ENCODE results near the gene CA7.
"Not testable (repeated sequence)": the region's sequence is repeated elsewhere in the genome, so short reads cannot be mapped to it uniquely, and the experiment has no call there.

Gene CA7

GRCh38 chr16:66846831-66847230 lies 2.6 kb downstream of the CA7 start:
- peak; percentile 16 for DNase-seq

- DNase-seq = no peak
Measured at GRCh38 chr16:66847533-66848067, 3.4 kb downstream of the CA7 start.

- no peak for DNase-seq
Measured at GRCh38 chr16:66848172-66848571, 4.0 kb downstream of the CA7 start.

GRCh38 chr16:66849021-66849420 lies 4.8 kb downstream of the CA7 start:
- DNase-seq = peak; percentile 17

GRCh38 chr16:66849549-66849948 lies 5.3 kb downstream of the CA7 start:
- DNase-seq = peak; percentile 7

DNA sequence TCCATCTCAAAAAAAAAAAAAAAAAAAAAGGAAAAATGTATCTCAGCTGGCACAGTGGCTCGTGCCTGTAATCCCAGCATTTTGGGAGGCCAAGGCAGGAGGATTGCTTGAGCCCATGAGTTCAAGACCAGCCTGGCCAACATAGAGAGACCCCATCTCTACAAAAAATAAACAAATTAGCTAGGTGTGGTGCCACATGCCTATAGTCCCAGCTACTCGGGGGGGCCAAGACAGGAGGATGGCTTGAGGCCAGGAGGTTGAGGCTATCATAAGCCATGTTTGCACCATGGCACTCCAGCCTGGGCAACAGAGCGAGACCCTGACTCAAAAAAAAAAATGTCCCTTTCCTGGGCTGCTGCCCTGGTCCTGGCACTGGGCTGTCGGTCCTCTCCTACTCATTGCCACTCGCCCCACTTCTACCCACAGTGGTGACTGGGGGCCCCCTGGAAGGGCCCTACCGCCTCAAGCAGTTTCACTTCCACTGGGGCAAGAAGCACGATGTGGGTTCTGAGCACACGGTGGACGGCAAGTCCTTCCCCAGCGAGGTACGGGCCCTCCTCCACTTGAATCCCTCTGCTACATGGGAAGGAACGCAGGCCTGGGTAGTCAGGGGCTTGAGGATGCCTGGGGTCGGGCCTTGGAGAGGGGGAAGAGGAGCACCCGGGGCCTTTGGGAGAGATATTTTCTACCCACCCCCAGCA lies 6.1 kb downstream of the CA7 start:
- peak; percentile 12 for DNase-seq

GRCh38 chr16:66851166-66851964 lies 7.2 kb downstream of the CA7 start:
- DNase-seq = no peak

GRCh38 chr16:66853261-66854139 lies 9.3 kb downstream of the CA7 start:
- DNase-seq = no peak

GRCh38 chr16:66856184-66856730 lies 12.0 kb downstream of the CA7 start:
- no peak for DNase-seq

GRCh38 chr16:66856801-66857200 lies 12.6 kb downstream of the CA7 start:
- DNase-seq = no peak

DNA sequence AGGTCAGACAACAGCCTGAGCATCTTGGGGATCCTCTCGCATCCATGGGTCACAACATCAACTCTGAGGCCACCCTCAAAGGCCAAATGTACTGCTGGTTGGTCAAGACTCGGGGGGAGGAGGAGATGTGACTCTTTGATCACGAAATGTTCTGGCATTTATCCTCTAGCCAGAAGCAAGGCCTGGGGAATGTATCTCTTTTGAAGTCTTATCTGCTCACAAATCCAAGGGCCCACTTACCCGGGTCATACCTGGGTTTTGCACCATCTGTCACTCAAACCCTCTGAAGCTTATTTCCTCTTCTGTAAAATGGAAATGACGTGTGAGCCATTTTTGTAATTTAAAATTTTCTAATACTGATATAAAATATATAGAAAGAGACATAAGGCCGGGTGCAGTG lies 13.2 kb downstream of the CA7 start:
- DNase-seq = no peak

DNA sequence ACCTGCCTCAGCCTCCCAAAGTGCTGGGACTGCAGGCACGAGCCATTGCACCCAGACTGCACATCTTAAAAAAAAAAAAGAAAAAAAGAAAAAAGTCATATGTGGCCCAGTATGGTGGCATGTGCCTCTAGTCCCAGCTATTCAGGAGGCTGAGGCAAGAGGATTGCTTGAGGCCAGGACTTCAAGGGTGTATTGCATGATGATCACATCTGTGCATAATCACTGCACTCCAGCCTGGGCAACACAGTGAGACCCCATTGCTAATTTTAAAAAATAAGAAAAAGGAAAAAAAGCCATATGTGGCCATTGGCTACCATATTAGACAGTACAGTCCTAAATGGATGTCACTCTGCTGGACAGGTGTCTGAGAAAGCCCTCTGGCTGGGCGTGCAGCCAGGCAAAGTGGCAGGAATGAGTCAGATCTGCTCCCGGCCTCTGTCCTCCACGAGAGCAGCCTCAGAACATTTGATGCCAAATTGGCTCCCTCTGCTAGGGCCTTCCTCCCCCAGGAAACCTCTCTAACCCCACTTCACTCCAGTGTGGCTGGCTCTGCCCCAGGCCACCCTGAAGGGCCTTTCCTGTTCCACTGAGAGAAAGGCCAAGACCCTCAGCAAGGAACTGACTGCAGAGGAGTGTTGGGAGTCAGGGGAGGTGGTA lies 14.7 kb downstream of the CA7 start:
- DNase-seq = no peak

- DNase-seq = no peak
Measured at GRCh38 chr16:66859397-66860068, 15.3 kb downstream of the CA7 start.

GRCh38 chr16:66862023-66862520 lies 17.9 kb downstream of the CA7 start:
- DNase-seq = no peak

- no peak for DNase-seq
Measured at GRCh38 chr16:66863707-66864106, 19.5 kb downstream of the CA7 start.

DNA sequence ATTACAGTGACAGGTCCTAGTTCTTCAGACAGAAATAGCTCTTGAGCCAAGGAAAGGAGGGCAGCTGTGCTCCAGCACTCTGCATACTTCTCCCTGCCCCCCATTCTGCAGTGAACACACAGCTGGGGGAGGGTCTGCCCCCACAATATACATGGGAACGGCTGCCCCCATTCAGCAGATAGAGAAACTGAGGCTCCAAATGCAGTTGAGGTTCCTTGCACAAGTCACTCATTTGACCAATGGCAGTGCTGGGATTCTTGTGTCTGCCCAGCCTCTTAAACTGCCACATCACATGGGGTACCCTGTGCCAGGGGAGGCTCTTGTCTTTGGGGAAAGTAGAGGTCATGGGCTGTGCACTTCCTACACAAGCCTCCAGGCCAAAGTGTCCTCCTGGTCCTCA lies 25.2 kb downstream of the CA7 start:
- no peak for DNase-seq

GRCh38 chr16:66871363-66871762 lies 27.1 kb downstream of the CA7 start:
- not testable (repeated sequence) for DNase-seq

GRCh38 chr16:66871840-66872239 lies 27.6 kb downstream of the CA7 start:
- DNase-seq = no peak

- DNase-seq = no peak
Measured at GRCh38 chr16:66872559-66872942, 28.3 kb downstream of the CA7 start.

- peak; percentile 94 for DNase-seq
Measured at GRCh38 chr16:66872943-66873684, 28.9 kb downstream of the CA7 start.

GRCh38 chr16:66873685-66874055 lies 29.5 kb downstream of the CA7 start:
- no peak for DNase-seq

Data from activated CD4-positive, CD25-positive, alpha-beta regulatory T cell treated with anti-CD3 and anti-CD28 coated beads, Interleukin-2, amount 50 U/mL, for 72 hours (primary cell).